IMR-90 (cell line): Measurements from ENCODE around the gene MAML3.

Experiments
- BHLHE40 ChIP-seq: fragments of 150-350 bp; IDR thresholded peaks from 2 replicates; pipeline ENCODE4 v1.6.1; 2016; ENCODE audit warnings: mild to moderate bottlenecking, low read depth, low read length
- CEBPB ChIP-seq: IDR thresholded peaks from 2 replicates; pipeline ENCODE4 v1.6.1; 2012; ENCODE audit warnings: low read depth, low read length, improper control_type of control experiment
- FOS ChIP-seq: fragments of 150-350 bp; IDR thresholded peaks from 2 replicates; pipeline ENCODE4 v1.6.1; 2016; ENCODE audit warnings: low read depth, low read length
- MAFK ChIP-seq: IDR thresholded peaks from 2 replicates; pipeline ENCODE4 v1.6.1; 2012; ENCODE audit warnings: low read depth, low read length, improper control_type of control experiment
- MAZ ChIP-seq: IDR thresholded peaks from 2 replicates; pipeline ENCODE4 v1.6.1; 2012; ENCODE audit warnings: low read depth, mild to moderate bottlenecking, low read length, improper control_type of control experiment, moderate library complexity, borderline replicate concordance
- NFE2L2 ChIP-seq: fragments of 150-350 bp; IDR thresholded peaks from 2 replicates; pipeline ENCODE4 v1.6.1; 2016; ENCODE audit warnings: low read depth, mild to moderate bottlenecking, low read length
- POLR2A ChIP-seq: IDR thresholded peaks from 2 replicates; pipeline ENCODE4 v1.6.1; 2012; ENCODE audit warnings: mild to moderate bottlenecking, low read depth, low read length
- RAD21 ChIP-seq: IDR thresholded peaks from 2 replicates; pipeline ENCODE4 v1.6.1; 2012; ENCODE audit warnings: low read length, improper control_type of control experiment
- RCOR1 ChIP-seq: IDR thresholded peaks from 2 replicates; pipeline ENCODE4 v1.6.1; 2012; ENCODE audit warnings: mild to moderate bottlenecking, low read length, improper control_type of control experiment; ENCODE audit not compliant: insufficient replicate concordance
- SMC3 ChIP-seq: fragments of 150-350 bp; IDR thresholded peaks from 2 replicates; pipeline ENCODE4 v1.6.1; 2016; ENCODE audit warnings: low read depth, mild to moderate bottlenecking, antibody characterized with exemption, low read length, moderate library complexity
- TF ChIP-seq, protein P1 (sequence below): conservative IDR thresholded peaks from 2 replicates; pipeline ENCODE4 v1.5.1; 2012; ENCODE audit warnings: mild to moderate bottlenecking, low read depth, low read length, improper control_type of control experiment
- TF ChIP-seq, protein P2 (sequence below): fragments of 150-350 bp; IDR thresholded peaks from 2 replicates; pipeline ENCODE4 v1.6.1; 2017; ENCODE audit warnings: mild to moderate bottlenecking, antibody characterized with exemption, low read length, low read depth
- TF ChIP-seq, protein P3 (sequence below): fragments of 150-350 bp; IDR thresholded peaks from 2 replicates; pipeline ENCODE4 v1.6.1; 2016; ENCODE audit warnings: low read depth, mild to moderate bottlenecking, low read length, moderate library complexity, borderline replicate concordance

DNA sequence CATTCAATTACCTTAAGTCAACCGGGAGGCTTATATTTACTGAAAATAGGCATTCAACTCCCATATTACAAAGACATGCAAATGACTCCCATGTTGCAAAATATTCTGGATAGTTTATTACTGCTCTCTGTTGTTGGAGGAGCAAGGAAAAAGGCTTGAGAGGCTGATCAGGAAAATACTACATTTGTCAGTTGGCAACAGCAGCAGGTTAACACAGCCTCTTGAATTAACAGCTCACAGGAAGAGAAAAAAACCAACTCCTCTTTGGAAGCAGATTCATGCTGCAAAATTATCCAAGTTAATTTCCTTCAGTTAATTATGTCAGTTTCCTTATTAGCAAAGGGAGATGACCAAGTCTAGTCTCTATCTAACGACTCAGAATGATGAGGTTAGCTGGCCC, 238.9 kb downstream of the MAML3 start:
- TF ChIP-seq, protein P1, sequence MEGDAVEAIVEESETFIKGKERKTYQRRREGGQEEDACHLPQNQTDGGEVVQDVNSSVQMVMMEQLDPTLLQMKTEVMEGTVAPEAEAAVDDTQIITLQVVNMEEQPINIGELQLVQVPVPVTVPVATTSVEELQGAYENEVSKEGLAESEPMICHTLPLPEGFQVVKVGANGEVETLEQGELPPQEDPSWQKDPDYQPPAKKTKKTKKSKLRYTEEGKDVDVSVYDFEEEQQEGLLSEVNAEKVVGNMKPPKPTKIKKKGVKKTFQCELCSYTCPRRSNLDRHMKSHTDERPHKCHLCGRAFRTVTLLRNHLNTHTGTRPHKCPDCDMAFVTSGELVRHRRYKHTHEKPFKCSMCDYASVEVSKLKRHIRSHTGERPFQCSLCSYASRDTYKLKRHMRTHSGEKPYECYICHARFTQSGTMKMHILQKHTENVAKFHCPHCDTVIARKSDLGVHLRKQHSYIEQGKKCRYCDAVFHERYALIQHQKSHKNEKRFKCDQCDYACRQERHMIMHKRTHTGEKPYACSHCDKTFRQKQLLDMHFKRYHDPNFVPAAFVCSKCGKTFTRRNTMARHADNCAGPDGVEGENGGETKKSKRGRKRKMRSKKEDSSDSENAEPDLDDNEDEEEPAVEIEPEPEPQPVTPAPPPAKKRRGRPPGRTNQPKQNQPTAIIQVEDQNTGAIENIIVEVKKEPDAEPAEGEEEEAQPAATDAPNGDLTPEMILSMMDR = no peak
- no peak for TF ChIP-seq RCOR1
- no peak for TF ChIP-seq MAFK
- no peak for TF ChIP-seq POLR2A
- no peak for TF ChIP-seq SMC3
- TF ChIP-seq RAD21 = no peak
- TF ChIP-seq CEBPB = no peak
- no peak for TF ChIP-seq NFE2L2
- no peak for TF ChIP-seq MAZ
- TF ChIP-seq BHLHE40 = no peak
- TF ChIP-seq, protein P2, sequence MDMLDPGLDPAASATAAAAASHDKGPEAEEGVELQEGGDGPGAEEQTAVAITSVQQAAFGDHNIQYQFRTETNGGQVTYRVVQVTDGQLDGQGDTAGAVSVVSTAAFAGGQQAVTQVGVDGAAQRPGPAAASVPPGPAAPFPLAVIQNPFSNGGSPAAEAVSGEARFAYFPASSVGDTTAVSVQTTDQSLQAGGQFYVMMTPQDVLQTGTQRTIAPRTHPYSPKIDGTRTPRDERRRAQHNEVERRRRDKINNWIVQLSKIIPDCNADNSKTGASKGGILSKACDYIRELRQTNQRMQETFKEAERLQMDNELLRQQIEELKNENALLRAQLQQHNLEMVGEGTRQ = no peak
- no peak for TF ChIP-seq FOS
- TF ChIP-seq, protein P3, sequence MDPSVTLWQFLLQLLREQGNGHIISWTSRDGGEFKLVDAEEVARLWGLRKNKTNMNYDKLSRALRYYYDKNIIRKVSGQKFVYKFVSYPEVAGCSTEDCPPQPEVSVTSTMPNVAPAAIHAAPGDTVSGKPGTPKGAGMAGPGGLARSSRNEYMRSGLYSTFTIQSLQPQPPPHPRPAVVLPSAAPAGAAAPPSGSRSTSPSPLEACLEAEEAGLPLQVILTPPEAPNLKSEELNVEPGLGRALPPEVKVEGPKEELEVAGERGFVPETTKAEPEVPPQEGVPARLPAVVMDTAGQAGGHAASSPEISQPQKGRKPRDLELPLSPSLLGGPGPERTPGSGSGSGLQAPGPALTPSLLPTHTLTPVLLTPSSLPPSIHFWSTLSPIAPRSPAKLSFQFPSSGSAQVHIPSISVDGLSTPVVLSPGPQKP = no peak
